ENCODE results near the gene INTS1.

Gene INTS1

DNA sequence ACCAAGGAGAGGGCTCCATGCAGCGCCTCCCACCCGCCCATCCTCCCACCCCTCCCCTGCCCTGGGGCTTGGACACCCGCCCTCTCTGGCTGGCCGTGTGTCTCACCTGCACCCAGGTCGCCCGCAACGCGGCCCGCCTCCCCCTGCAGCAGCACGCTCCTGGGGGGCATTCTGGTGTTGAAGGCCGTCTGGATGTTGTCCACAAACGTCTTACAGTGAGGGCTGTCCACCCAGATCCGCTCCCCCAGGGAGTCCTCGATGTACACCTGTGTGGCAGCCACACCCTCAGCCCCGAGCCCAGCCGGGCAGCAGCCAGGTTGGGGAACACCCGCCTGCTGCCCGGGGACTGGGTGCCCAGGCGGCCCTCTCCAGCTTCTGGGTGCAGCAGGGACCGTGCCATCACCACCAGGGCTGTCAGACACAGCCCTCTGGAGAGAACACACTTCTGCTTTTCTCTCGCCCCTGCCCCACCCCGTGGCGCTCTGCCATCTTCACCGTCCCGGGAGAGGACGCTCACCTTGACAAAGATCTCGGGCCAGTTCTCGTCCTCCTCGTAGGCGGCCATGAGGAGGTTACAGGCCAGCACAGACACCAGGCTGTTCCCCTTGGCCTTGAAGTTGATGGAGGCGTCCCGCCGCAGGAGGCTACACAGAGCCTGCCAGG is 4.7 kb downstream of the INTS1 start:
- Histone ChIP-seq H3K4me2 (no peak overlapping the region), H3K27me3 (ENCODE audit: insufficient read depth, low read depth) (no peaks in the 10 kb centered on the region), H3K4me3 (IDR thresholded peaks at IDR 0.05; ENCODE audit: insufficient read depth, low read depth, low read length) (no peak overlapping the region), H3K27ac (no peak overlapping the region), H4K20me1 (ENCODE audit: insufficient read depth) (no peaks in the 10 kb centered on the region), H3K4me1 (ENCODE audit: low read depth, poor library complexity, severe bottlenecking) (peaks cover 8% of the 10 kb centered on the region), H3K9ac (no peak overlapping the region), H2AFZ (ENCODE audit: low read depth) (no peak overlapping the region), H3K36me3 (ENCODE audit: insufficient read depth) (0 out of 2 replicates have a peak, but pooled peaks cover 3% of the 10 kb centered on the region), H3K79me2 (ENCODE audit: insufficient read depth, low read depth) (peaks cover 31% of the 10 kb centered on the region)
- TF ChIP-seq, protein P1, sequence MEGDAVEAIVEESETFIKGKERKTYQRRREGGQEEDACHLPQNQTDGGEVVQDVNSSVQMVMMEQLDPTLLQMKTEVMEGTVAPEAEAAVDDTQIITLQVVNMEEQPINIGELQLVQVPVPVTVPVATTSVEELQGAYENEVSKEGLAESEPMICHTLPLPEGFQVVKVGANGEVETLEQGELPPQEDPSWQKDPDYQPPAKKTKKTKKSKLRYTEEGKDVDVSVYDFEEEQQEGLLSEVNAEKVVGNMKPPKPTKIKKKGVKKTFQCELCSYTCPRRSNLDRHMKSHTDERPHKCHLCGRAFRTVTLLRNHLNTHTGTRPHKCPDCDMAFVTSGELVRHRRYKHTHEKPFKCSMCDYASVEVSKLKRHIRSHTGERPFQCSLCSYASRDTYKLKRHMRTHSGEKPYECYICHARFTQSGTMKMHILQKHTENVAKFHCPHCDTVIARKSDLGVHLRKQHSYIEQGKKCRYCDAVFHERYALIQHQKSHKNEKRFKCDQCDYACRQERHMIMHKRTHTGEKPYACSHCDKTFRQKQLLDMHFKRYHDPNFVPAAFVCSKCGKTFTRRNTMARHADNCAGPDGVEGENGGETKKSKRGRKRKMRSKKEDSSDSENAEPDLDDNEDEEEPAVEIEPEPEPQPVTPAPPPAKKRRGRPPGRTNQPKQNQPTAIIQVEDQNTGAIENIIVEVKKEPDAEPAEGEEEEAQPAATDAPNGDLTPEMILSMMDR (conservative IDR thresholded peaks at IDR 0.05; ENCODE audit: low read depth, low read length): no peak

DNA sequence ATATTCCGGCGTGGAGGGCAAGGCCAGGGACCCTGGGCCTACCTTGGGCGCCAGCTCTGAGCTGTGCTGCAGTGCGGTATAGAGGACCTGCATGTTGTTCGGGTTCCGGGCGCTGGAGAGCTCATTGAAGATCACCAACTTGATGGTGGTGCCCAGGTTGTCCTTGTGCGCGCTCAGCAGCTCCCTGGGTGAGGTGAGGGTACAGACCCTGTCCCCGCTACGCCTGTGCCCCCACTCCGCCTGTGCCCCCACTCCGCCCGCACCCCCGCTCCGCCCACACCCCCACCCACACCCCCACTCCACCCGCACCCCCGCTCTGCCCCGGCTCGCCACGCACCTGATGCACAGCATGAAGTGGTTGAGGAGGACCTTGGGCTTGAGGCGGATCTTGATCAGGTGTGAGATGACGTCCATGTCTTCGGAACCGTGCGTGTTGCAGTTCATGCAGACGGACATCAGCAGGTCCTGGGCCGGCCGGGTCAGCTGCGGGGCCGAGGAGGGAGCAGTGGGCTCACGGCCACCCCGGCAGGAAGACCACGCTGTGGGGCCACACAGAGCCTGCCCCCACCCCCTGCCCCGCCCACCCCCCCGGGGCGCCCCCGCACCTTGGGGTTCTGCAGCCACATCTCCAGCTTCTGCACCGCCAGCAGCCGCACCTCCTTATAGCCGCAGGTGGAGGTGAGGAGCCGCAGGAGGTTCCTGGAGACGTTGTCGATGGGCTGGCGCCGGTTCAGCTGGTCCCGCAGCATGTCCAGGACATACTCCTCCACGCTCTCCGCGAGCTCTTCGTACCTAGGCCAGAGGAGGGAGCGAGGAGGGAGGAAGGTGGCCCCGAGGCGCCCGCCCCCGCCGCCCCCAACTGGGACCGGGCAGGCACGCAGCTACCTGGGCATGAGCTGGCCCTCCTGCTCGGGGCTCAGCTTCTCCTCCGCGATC is 5.6 kb downstream of the INTS1 start:
- Histone ChIP-seq H3K4me2 (no peak overlapping the region), H3K36me3 (ENCODE audit: insufficient read depth) (0 out of 2 replicates have a peak, but pooled peaks cover 3% of the 10 kb centered on the region), H3K4me1 (ENCODE audit: low read depth, poor library complexity, severe bottlenecking) (peaks cover 8% of the 10 kb centered on the region), H3K4me3 (IDR thresholded peaks at IDR 0.05; ENCODE audit: insufficient read depth, low read depth, low read length) (no peak overlapping the region), H4K20me1 (ENCODE audit: insufficient read depth) (no peaks in the 10 kb centered on the region), H3K27ac (no peak overlapping the region), H2AFZ (ENCODE audit: low read depth) (no peak overlapping the region), H3K27me3 (ENCODE audit: insufficient read depth, low read depth) (no peaks in the 10 kb centered on the region), H3K79me2 (ENCODE audit: insufficient read depth, low read depth) (peaks cover 27% of the 10 kb centered on the region), H3K9ac (no peak overlapping the region)
- TF ChIP-seq, protein P1 (conservative IDR thresholded peaks at IDR 0.05; ENCODE audit: low read depth, low read length): no peak

DNA sequence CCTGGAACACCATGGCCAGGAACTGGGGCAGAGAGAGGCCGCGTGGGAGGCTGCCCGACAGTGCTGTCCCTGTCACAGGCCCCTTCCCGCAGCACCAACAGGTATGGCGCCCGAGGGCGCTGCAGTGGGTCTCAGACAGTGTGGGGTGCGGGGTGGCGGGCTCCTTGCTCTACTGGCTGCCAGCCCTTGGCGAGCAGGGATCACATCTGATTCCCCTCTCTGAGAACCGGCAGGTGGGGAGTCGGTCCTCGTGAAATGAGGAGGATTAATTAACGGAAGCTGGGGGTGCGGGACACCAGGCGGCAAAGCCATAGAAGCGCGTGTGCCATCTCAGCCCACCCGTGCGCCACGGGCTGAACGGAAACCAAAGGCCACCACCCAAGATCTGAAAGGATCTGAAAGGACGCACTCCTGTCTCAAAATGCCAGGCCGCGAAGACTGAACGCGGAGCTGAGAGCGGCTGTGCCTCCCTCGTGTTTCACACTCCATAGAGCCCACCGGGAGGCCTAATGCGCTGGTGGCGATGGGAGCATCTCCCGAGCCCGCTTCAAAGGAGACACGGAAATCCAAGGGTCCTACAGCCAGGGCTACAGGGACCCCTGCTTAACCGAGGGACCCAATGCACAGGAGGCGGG is 6.8 kb downstream of the INTS1 start:
- Histone ChIP-seq H4K20me1 (ENCODE audit: insufficient read depth) (no peaks in the 10 kb centered on the region), H3K4me1 (ENCODE audit: low read depth, poor library complexity, severe bottlenecking) (no peaks in the 10 kb centered on the region), H3K27me3 (ENCODE audit: insufficient read depth, low read depth) (no peaks in the 10 kb centered on the region), H3K9ac (no peak overlapping the region), H2AFZ (ENCODE audit: low read depth) (no peak overlapping the region), H3K4me2 (no peak overlapping the region), H3K79me2 (ENCODE audit: insufficient read depth, low read depth) (peaks cover 15% of the 10 kb centered on the region), H3K36me3 (ENCODE audit: insufficient read depth) (0 out of 2 replicates have a peak, but pooled peaks cover 3% of the 10 kb centered on the region), H3K4me3 (IDR thresholded peaks at IDR 0.05; ENCODE audit: insufficient read depth, low read depth, low read length) (no peak overlapping the region), H3K27ac (no peak overlapping the region)
- TF ChIP-seq, protein P1 (conservative IDR thresholded peaks at IDR 0.05; ENCODE audit: low read depth, low read length): no peak

DNA sequence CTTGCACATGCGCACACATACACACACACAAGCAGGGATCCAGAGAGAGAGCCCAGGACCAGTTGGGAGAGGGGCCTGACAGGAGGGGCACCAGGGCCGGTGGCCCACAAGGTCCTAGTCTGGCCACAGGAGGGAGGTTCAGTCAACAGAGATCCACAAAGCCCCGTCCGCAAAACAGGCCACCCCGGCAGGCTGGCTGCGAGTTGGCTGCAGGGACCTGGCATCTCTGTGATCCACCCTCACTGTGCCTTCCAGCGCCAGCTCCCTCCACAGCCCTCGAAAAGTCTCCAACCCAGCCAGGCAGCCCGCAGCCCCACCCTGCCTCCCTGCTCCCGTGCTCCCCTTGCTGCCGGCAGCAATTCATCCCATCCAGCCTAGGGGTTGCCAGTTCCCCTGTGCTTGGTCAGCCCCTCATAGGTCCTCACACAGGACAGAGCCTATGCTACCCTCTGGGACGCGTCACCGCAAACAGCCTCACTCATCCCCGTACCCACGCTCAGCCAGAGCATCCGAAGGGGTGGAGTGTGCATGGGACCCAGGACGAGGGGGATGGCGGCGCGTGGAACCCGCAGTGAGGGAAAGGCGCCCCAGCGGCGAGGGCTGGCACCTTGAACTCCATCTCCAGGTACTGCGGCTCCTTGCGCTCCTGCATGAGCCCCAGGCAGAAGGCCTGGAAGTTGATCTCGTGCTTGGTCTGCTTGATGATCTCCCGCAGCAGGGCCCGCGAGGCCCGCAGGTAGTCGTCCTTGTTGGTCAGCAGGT is 7.5 kb downstream of the INTS1 start:
- Histone ChIP-seq H3K36me3 (ENCODE audit: insufficient read depth) (0 out of 2 replicates have a peak, but pooled peaks cover 3% of the 10 kb centered on the region), H3K27me3 (ENCODE audit: insufficient read depth, low read depth) (no peaks in the 10 kb centered on the region), H3K9ac (no peak overlapping the region), H2AFZ (ENCODE audit: low read depth) (no peak overlapping the region), H3K79me2 (ENCODE audit: insufficient read depth, low read depth) (peaks cover 8% of the 10 kb centered on the region; the same call in 1 of the 2 replicates), H3K4me1 (ENCODE audit: low read depth, poor library complexity, severe bottlenecking) (no peaks in the 10 kb centered on the region), H3K4me2 (no peak overlapping the region), H4K20me1 (ENCODE audit: insufficient read depth) (no peaks in the 10 kb centered on the region), H3K27ac (no peak overlapping the region), H3K4me3 (IDR thresholded peaks at IDR 0.05; ENCODE audit: insufficient read depth, low read depth, low read length) (no peak overlapping the region)
- TF ChIP-seq, protein P1 (conservative IDR thresholded peaks at IDR 0.05; ENCODE audit: low read depth, low read length): no peak
